Breast epithelium (tissue), 3 donors: ENCODE results near the gene WWOX.
"Not testable (repeated sequence)": the region's sequence is repeated elsewhere in the genome, so short reads cannot be mapped to it uniquely, and the experiment has no call there.

ENCODE experiments used
- POLR2A ChIP-seq: fragments of 450-650 bp; IDR thresholded peaks from one replicate; pipeline ENCODE4 v1.6.1; 2016; ENCODE audit warnings: antibody characterized with exemption, mild to moderate bottlenecking, moderate library complexity
- TF ChIP-seq, protein P1 (sequence below), 3 donors: fragments of 450-650 bp; IDR thresholded peaks; one replicate each; pipeline ENCODE4 v1.5.1; 2016 to 2017; ENCODE audit warnings: antibody characterized with exemption in 3 of 3, mild to moderate bottlenecking in 3 of 3, moderate library complexity in 3 of 3

DNA sequence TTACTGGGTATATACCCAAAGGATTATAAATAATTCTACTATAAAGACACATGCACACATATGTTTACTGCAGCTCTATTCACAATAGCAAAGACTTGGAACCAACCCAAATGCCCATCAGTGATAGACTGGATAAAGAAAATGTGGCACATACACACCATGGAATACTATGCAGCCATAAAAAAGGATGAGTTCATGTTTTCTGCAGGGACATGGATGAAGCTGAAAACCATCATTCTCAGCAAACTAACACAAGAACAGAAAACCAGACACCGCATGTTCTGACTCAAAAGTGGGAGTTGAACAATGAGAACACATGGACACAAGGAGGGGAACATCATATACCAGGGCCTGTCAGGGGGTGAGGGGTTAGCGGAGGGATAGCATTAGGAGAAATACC, 1146.2 kb downstream of the WWOX start:
- TF ChIP-seq, protein P1, sequence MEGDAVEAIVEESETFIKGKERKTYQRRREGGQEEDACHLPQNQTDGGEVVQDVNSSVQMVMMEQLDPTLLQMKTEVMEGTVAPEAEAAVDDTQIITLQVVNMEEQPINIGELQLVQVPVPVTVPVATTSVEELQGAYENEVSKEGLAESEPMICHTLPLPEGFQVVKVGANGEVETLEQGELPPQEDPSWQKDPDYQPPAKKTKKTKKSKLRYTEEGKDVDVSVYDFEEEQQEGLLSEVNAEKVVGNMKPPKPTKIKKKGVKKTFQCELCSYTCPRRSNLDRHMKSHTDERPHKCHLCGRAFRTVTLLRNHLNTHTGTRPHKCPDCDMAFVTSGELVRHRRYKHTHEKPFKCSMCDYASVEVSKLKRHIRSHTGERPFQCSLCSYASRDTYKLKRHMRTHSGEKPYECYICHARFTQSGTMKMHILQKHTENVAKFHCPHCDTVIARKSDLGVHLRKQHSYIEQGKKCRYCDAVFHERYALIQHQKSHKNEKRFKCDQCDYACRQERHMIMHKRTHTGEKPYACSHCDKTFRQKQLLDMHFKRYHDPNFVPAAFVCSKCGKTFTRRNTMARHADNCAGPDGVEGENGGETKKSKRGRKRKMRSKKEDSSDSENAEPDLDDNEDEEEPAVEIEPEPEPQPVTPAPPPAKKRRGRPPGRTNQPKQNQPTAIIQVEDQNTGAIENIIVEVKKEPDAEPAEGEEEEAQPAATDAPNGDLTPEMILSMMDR (IDR thresholded peaks at IDR 0.05): not testable (repeated sequence)
- TF ChIP-seq POLR2A: not testable (repeated sequence)
